A673 (cell line): ENCODE measurements around the gene FAM210B. TPM values are rescaled to one million over a fixed set of nuclear protein-coding genes. Genes with fewer than 3 reads are reported as not detected.
A peak's percentile ranks its signal among the peaks of the same experiment; 100 is the strongest.

Experiments
- BruUV-seq: library from RNA; stranded (reverse); fragments of 400-500 nt; replicated peaks from 2 replicates; lab custom pipeline; 2021; lab: Mats Ljungman, UMichigan
- CTCF ChIA-PET: fragments of 300-600 bp; sonication (Branson Sonifier 250); formaldehyde crosslinking; loops from one replicate; lab custom pipeline; 2022; ENCODE audit warnings: antibody characterized with exemption; lab: Charles Lee
- POLR2A ChIA-PET: fragments of 300-600 bp; sonication (Branson Sonifier 250); formaldehyde crosslinking; loops from one replicate; lab custom pipeline; 2022; ENCODE audit warnings: antibody characterized with exemption; ENCODE audit not compliant: low non-redundant PET; lab: Charles Lee
- DNase-seq: peaks from one replicate; pipeline ENCODE4 v3.0.0-alpha.2; 2015; ENCODE audit warnings: low spot score
- H3K27ac ChIP-seq: fragments of 200-600 bp; sonication (generic); 2 replicates; pipeline ENCODE4 v1.5.1; 2016; ENCODE audit warnings: mixed run types, low read depth, mild to moderate bottlenecking, mixed read lengths, antibody characterized with exemption, low read length; ENCODE audit not compliant: poor library complexity, severe bottlenecking
- H3K27me3 ChIP-seq: fragments of 200-600 bp; sonication (generic); replicated peaks from 2 replicates; pipeline ENCODE4 v1.6.1; 2017; ENCODE audit warnings: mixed run types, low read depth, mild to moderate bottlenecking, mixed read lengths, antibody characterized with exemption, low read length; ENCODE audit not compliant: insufficient read depth, poor library complexity
- H3K36me3 ChIP-seq: fragments of 200-600 bp; sonication (generic); 2 replicates; pipeline ENCODE4 v1.6.1; 2016; ENCODE audit warnings: mixed run types, mild to moderate bottlenecking, mixed read lengths, antibody characterized with exemption, low read length; ENCODE audit not compliant: insufficient read depth, poor library complexity, severe bottlenecking
- H3K4me1 ChIP-seq: fragments of 200-600 bp; sonication (generic); 2 replicates; pipeline ENCODE4 v1.6.1; 2017; ENCODE audit warnings: mixed run types, mild to moderate bottlenecking, mixed read lengths, antibody characterized with exemption, low read length; ENCODE audit not compliant: insufficient read depth, poor library complexity, severe bottlenecking
- H3K4me3 ChIP-seq: fragments of 200-600 bp; sonication (generic); 2 replicates; pipeline ENCODE4 v1.5.1; 2016; ENCODE audit warnings: low read depth, mixed run types, mild to moderate bottlenecking, mixed read lengths, low read length; ENCODE audit not compliant: poor library complexity, severe bottlenecking
- H3K9me3 ChIP-seq: fragments of 200-600 bp; sonication (generic); 2 replicates; pipeline ENCODE4 v1.6.1; 2016; ENCODE audit warnings: mixed run types, low read depth, mild to moderate bottlenecking, mixed read lengths, antibody characterized with exemption, low read length; ENCODE audit not compliant: poor library complexity, severe bottlenecking
- CTCF ChIP-seq: fragments of 300-800, 200-600 bp; sonication (generic); conservative IDR thresholded peaks from 2 replicates; pipeline ENCODE4 v1.5.1; 2017; ENCODE audit warnings: low read depth, mild to moderate bottlenecking, antibody characterized with exemption, low read length, moderate library complexity, mixed read lengths
- EZH2 ChIP-seq: fragments of 200-600 bp; sonication (generic); IDR thresholded peaks from 2 replicates; pipeline ENCODE4 v1.6.1; 2017; ENCODE audit warnings: borderline replicate concordance, low read depth, mild to moderate bottlenecking, mixed read lengths, antibody characterized with exemption, low read length; ENCODE audit not compliant: poor library complexity, severe bottlenecking
- intact Hi-C: fragments of 100-400 bp; cut with micrococcal nuclease; formaldehyde crosslinking; loops from one replicate; pipeline ENCODE4 v1.10.0; 2022; ENCODE audit not compliant: unreplicated experiment
- total RNA-seq: library from RNA; stranded (reverse); gene quantifications from 2 replicates; pipeline ENCODE4 v1.2.3, GENCODE V29; 2021

The FAM210B gene
- total RNA-seq, 1 experiment from 2014 or later, result 5.5 TPM

- intact Hi-C loops, result loop anchor here (5.0 kb wide), 1 partner anchor 74 kb away; the partner anchor contains the start of gene RTF2
- Histone ChIP-seq H3K4me1 (peaks cover 22% of the 10 kb centered on the region), H3K27ac (peak overlapping the region; percentile 88), H3K36me3 (peaks cover 58% of the 10 kb centered on the region), H3K27me3 (no peaks in the 10 kb centered on the region), H3K4me3 (peak overlapping the region; percentile 81), H3K9me3 (no peaks in the 10 kb centered on the region)
- ChIA-PET CTCF (no interaction called here), POLR2A (interaction anchor here (0.7 kb wide), 1 partner anchor 1220 kb away, joined by 4 read pairs; no protein-coding TSS in a partner anchor)
- no TSS peak for BruUV-seq
- peak; percentile 11 for DNase-seq
- TF ChIP-seq EZH2 (no peak), CTCF (no peak)
Observed at GRCh38 chr20:56392881-56393482, 34.2 kb downstream of the FAM210B start.

GRCh38 chr20:56393653-56394052 is 34.9 kb downstream of the FAM210B start:
- no peak overlapping the region for H3K27ac ChIP-seq
- H3K4me1 ChIP-seq, result peaks cover 22% of the 10 kb centered on the region
- H3K9me3 ChIP-seq, result no peaks in the 10 kb centered on the region
- no TSS peak for BruUV-seq
- ChIA-PET POLR2A (no interaction called here), CTCF (no interaction called here)
- TF ChIP-seq CTCF, result no peak
- no peak for TF ChIP-seq EZH2
- peaks cover 58% of the 10 kb centered on the region for H3K36me3 ChIP-seq
- no peak for DNase-seq
- intact Hi-C loops, result loop anchor here (5.0 kb wide), 1 partner anchor 74 kb away; the partner anchor contains the start of gene RTF2
- H3K27me3 ChIP-seq, result no peaks in the 10 kb centered on the region
- peak overlapping the region; percentile 81 for H3K4me3 ChIP-seq

- Histone ChIP-seq H3K4me3 (no peak overlapping the region), H3K9me3 (no peaks in the 10 kb centered on the region), H3K27ac (no peak overlapping the region), H3K4me1 (peaks cover 15% of the 10 kb centered on the region), H3K36me3 (peaks cover 58% of the 10 kb centered on the region), H3K27me3 (no peaks in the 10 kb centered on the region)
- POLR2A ChIA-PET, result no interaction called here
- no peak for TF ChIP-seq EZH2
- no peak for TF ChIP-seq CTCF
- DNase-seq, result no peak
- intact Hi-C loops, result no loop called here
- CTCF ChIA-PET, result interaction anchor here (0.6 kb wide), 1 partner anchor 1519 kb away, joined by 7 read pairs; no protein-coding TSS in a partner anchor
- no TSS peak for BruUV-seq
Observed at GRCh38 chr20:56395166-56395565, 36.4 kb downstream of the FAM210B start.
